NCI-H226 (cell line): ENCODE results near the gene CCDC40.

Experiments
- DNase-seq: peaks from one replicate; pipeline ENCODE4 v3.0.0-alpha.2; 2015

CCDC40 gene

DNA sequence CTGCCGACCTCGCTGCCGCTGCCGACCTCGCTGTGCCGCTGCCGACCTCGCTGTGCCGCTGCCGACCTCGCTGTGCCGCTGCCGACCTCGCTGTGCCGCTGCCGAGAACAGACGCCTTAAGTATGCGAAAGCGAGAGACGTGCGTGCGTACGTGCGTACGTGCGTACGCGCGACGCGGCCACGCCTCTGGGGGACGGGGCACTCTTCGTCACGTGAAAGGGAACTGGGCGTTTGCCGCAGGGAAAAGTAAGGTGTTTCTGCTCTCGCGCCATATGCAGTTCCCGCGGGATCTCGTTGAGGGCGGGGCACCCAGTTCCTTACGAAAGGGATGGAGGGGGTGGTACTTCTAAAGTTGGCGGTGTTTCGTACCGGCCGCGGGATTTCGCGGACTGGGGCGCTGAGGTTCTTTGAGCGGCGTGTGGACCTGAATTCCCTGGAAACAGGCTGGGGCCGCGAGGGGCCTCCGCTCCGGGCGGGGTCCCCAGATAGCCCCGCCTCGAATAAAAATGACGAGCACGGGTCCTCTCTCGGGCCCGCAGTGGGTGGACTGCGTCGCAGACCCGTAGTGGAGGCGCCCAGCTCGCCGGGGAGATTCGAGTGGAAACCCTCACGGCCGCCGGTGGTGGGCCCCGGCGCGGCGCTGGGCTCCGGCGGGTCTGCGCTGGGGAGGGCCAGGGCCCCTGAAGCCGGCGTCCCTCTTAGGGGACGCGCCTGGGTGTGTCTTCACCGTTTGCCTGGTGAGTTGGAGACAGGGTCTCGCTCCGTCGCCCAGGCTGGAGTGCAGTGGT is 110.8 kb downstream of the CCDC40 start, which contains the start of gene EIF4A3:
TSS of gene EIF4A3 (minus strand) at position 94 of the 788 bp plus-strand sequence. CDS start 167 bp downstream, outside the sequence.
- DNase-seq = peak; percentile 98
